Measurements from ENCODE around the gene CPXM2. TPM values are rescaled to one million over a fixed set of nuclear protein-coding genes. Genes with fewer than 3 reads are reported as not detected.

The CPXM2 gene
- total RNA-seq, 1 experiment from 2014 or later = not detected

GRCh38 chr10:123726836-123727235, 164.8 kb downstream of the CPXM2 start:
- POLR2A ChIA-PET = no interaction called here
- Histone ChIP-seq H3K36me3 (ENCODE audit: control insufficient read depth, insufficient read depth, low read length) (no peaks in the 10 kb centered on the region), H3K4me3 (ENCODE audit: low read depth in 2 of 2, low read length in 2 of 2) (no peak overlapping the region), H3K27ac (ENCODE audit: low read length) (no peak overlapping the region), H3K4me1 (ENCODE audit: control insufficient read depth, insufficient read depth, low read length) (no peaks in the 10 kb centered on the region), H3K27me3 (ENCODE audit: control insufficient read depth, insufficient read depth, low read length) (peaks cover 5% of the 10 kb centered on the region), H3K9me3 (ENCODE audit: control insufficient read depth, insufficient read depth, low read depth, low read length) (no peaks in the 10 kb centered on the region; the same call in 1 of the 2 replicates)
- intact Hi-C loops (cut with micrococcal nuclease; ENCODE audit: unreplicated experiment) = no loop called here
- no peak for ATAC-seq
- no peak for TF ChIP-seq CTCF (IDR thresholded peaks at IDR 0.05)
- no peak for TF ChIP-seq POLR2AphosphoS5 (IDR thresholded peaks at IDR 0.05; ENCODE audit: low read depth, low read length)
- no peak for TF ChIP-seq SIN3A (IDR thresholded peaks at IDR 0.05; ENCODE audit: borderline replicate concordance, insufficient read depth, low read depth, low read length)
- TF ChIP-seq REST (IDR thresholded peaks at IDR 0.05; ENCODE audit: insufficient read depth in 1 of 2, low read depth in 2 of 2, low read length in 1 of 2) = no peak
- TF ChIP-seq TCF7L2 (IDR thresholded peaks at IDR 0.05; ENCODE audit: low read depth, low read length) = no peak
- no TSS peak for BruUV-seq (replicated peaks)
- in situ Hi-C loops (cut with HindIII; ENCODE audit: low pct_unique_long_range_greater_than_20kb, low sequenced_read_pairs) = no loop called here
- CTCF ChIA-PET = no interaction called here
- DNase-seq (ENCODE audit: low read depth, low spot score) = no peak

- no TSS peak for BruUV-seq (replicated peaks)
- H3K9me3 ChIP-seq (ENCODE audit: control insufficient read depth, insufficient read depth, low read depth, low read length) = no peaks in the 10 kb centered on the region; the same call in 1 of the 2 replicates
- POLR2A ChIA-PET = no interaction called here
- DNase-seq (ENCODE audit: low read depth, low spot score) (no peak), ATAC-seq (no peak)
- peaks cover 5% of the 10 kb centered on the region for H3K27me3 ChIP-seq (ENCODE audit: control insufficient read depth, insufficient read depth, low read length)
- in situ Hi-C loops (cut with HindIII; ENCODE audit: low pct_unique_long_range_greater_than_20kb, low sequenced_read_pairs) (no loop called here), intact Hi-C loops (cut with micrococcal nuclease; ENCODE audit: unreplicated experiment) (no loop called here)
- no peaks in the 10 kb centered on the region for H3K4me1 ChIP-seq (ENCODE audit: control insufficient read depth, insufficient read depth, low read length)
- no peaks in the 10 kb centered on the region for H3K36me3 ChIP-seq (ENCODE audit: control insufficient read depth, insufficient read depth, low read length)
- H3K4me3 ChIP-seq (ENCODE audit: low read depth in 2 of 2, low read length in 2 of 2) = no peak overlapping the region
- CTCF ChIA-PET = no interaction called here
- TF ChIP-seq REST (IDR thresholded peaks at IDR 0.05; ENCODE audit: insufficient read depth in 1 of 2, low read depth in 2 of 2, low read length in 1 of 2) = no peak
- no peak for TF ChIP-seq TCF7L2 (IDR thresholded peaks at IDR 0.05; ENCODE audit: low read depth, low read length)
- TF ChIP-seq POLR2AphosphoS5 (IDR thresholded peaks at IDR 0.05; ENCODE audit: low read depth, low read length) = no peak
- TF ChIP-seq CTCF (IDR thresholded peaks at IDR 0.05) = no peak
- TF ChIP-seq SIN3A (IDR thresholded peaks at IDR 0.05; ENCODE audit: borderline replicate concordance, insufficient read depth, low read depth, low read length) = no peak
- no peak overlapping the region for H3K27ac ChIP-seq (ENCODE audit: low read length)
Measured at GRCh38 chr10:123726381-123726780, 165.2 kb downstream of the CPXM2 start.

All from Panc1 (cell line).